ENCODE results near the gene RBM33. TPM values are rescaled to one million over a fixed set of nuclear protein-coding genes. Genes with fewer than 3 reads are reported as not detected.

RBM33 gene
- total and polyA plus RNA-seq, 2 of the 4 experiments (the other 2 are of a cell fraction) = 7.3 to 10.8 TPM

DNA sequence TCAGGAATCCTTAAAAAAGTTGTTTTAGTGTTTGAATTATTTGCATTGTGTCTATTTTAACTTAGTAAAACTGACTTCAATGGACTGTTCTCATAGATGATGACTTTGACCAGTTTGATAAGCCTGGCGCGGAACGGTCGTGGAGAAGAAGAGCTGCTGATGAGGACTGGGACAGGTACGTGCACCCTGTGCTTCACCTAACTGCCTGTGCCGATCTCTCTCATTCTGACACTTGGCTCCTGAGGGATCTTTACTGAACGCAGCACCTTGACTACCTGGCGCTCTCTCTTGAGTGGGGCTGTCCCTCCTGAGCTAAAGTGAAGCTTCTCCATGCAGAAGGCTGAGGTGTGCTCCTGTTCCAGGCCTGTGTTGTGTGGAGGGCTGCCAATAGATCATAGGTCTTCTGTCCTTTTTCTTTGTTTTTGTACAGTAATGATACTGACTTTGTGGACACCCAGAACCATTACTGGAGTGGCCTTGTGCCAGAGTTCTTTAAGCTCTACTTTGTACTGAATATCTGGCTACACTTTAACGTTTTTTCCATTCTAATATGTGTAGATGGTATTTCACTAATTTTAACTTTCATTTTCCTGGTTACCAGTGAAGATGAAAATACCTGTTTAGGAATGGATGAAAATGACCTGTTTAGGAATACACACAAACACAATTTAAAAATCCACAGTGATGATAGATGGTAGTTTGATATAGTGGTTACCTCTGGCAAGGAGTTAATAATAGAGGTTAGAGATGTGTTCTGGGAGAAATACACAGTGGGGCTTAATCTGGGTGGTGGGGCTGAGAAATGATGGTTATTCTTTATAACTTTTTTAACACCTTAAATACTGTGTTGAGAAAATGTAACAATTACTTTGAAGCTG, 20.9 kb downstream of the RBM33 start:
- Histone ChIP-seq H4K8ac (ENCODE audit: low read depth in 2 of 2, low read length in 2 of 2) (no peak overlapping the region), H3K9me1 (ENCODE audit: insufficient read depth, low read length) (peaks cover 26% of the 10 kb centered on the region), H3K14ac (replicated peaks; ENCODE audit: low read depth, low read length) (peak overlapping the region; percentile 39; the same call in 1 of the 2 replicates), H3K23ac (ENCODE audit: low read depth, low read length) (peak overlapping the region; percentile 12; the same call in 1 of the 2 replicates), H3K4me2 (ENCODE audit: low read depth, low read length) (peak overlapping the region; percentile 28; the same call in 1 of the 2 replicates), H4K91ac (ENCODE audit: insufficient read depth, low read depth, low read length) (no peak overlapping the region), H4K5ac (ENCODE audit: low read depth, low read length) (no peak overlapping the region), H3K9ac (ENCODE audit: low read depth, low read length) (no peak overlapping the region), H3K79me1 (ENCODE audit: low read depth in 1 of 2, low read length in 2 of 2) (peaks cover 12 to 65% of the 10 kb centered on the region in 2 experiments), H2BK5ac (ENCODE audit: low read depth, low read length, poor library complexity, severe bottlenecking) (peak overlapping the region; percentile 9), H2AK9ac (replicated peaks; ENCODE audit: low read depth, low read length, poor library complexity) (no peak overlapping the region), H3K4me3 (ENCODE audit: insufficient read depth, low read depth, low read length) (no peak overlapping the region), H3K27ac (ENCODE audit: insufficient read depth, low read length) (0 out of 2 replicates have a peak overlapping the region, but pooled peaks have one; percentile 2), H2AFZ (replicated peaks; ENCODE audit: low read length, poor library complexity) (no peak overlapping the region), H3K27me3 (ENCODE audit: control insufficient read depth, insufficient read depth, low read length) (no peaks in the 10 kb centered on the region), H4K20me1 (ENCODE audit: insufficient read depth, low read length) (peaks cover 79% of the 10 kb centered on the region), H3K18ac (ENCODE audit: low read depth, low read length) (no peak overlapping the region), H2BK15ac (ENCODE audit: low read depth, low read length) (no peak overlapping the region), H2BK120ac (ENCODE audit: low read depth, low read length) (peak overlapping the region; percentile 22; the same call in 1 of the 2 replicates), H3K4ac (ENCODE audit: low read depth, low read length) (peak overlapping the region; percentile 11; the same call in 1 of the 2 replicates), H3K36me3 (ENCODE audit: control insufficient read depth, insufficient read depth, low read length) (peaks cover 3% of the 10 kb centered on the region; the same call in 1 of the 2 replicates), H2AK5ac (ENCODE audit: low read depth, low read length) (peak overlapping the region; percentile 87), H3K56ac (ENCODE audit: extremely low read depth, insufficient read depth, low read length) (no peak overlapping the region), H2BK20ac (ENCODE audit: low read depth, low read length) (no peak overlapping the region; the same call in 1 of the 2 replicates), H3K4me1 (ENCODE audit: control insufficient read depth, insufficient read depth, low read length) (peaks cover 12% of the 10 kb centered on the region), H3K9me3 (ENCODE audit: control insufficient read depth, insufficient read depth, low read length) (no peaks in the 10 kb centered on the region)
- WGBS, 2 experiments (ENCODE audit: extremely low coverage in 2 of 2, insufficient read length in 1 of 2) = 98% methylated on average over 7 of the region's 9 CpGs; no CpG with 5 or more reads in 1 of the 2 experiments
- intact Hi-C loops (cut with micrococcal nuclease) (no loop called here), in situ Hi-C loops (cut with MboI; ENCODE audit: low sequenced_read_pairs) (no loop called here), dilution Hi-C loops (cut with HindIII; ENCODE audit: low sequenced_read_pairs, unreplicated experiment) (no loop called here)
- ChIA-PET POLR2A (ENCODE audit: unreplicated experiment) (no interaction called here), CTCF (interaction anchor here (0.7 to 1.4 kb wide), 2 partner anchors 8 to 51 kb away, joined by 3 to 6 read pairs; no protein-coding TSS in a partner anchor)
- no peak for TF ChIP-seq BHLHE40 (IDR thresholded peaks at IDR 0.05; ENCODE audit: low read depth, low read length)
- TF ChIP-seq MAZ (IDR thresholded peaks at IDR 0.05; ENCODE audit: borderline replicate concordance, low read depth, low read length) = no peak
- TF ChIP-seq SMC3 (IDR thresholded peaks at IDR 0.05; ENCODE audit: low read depth, low read length) = no peak
- no peak for TF ChIP-seq RFX5 (IDR thresholded peaks at IDR 0.05; ENCODE audit: low read depth, low read length)
- TF ChIP-seq POLR2A (IDR thresholded peaks at IDR 0.05; ENCODE audit: low read depth, low read length) = no peak
- no peak for TF ChIP-seq MXI1 (IDR thresholded peaks at IDR 0.05; ENCODE audit: borderline replicate concordance, low read depth, low read length)
- TF ChIP-seq, protein P1, sequence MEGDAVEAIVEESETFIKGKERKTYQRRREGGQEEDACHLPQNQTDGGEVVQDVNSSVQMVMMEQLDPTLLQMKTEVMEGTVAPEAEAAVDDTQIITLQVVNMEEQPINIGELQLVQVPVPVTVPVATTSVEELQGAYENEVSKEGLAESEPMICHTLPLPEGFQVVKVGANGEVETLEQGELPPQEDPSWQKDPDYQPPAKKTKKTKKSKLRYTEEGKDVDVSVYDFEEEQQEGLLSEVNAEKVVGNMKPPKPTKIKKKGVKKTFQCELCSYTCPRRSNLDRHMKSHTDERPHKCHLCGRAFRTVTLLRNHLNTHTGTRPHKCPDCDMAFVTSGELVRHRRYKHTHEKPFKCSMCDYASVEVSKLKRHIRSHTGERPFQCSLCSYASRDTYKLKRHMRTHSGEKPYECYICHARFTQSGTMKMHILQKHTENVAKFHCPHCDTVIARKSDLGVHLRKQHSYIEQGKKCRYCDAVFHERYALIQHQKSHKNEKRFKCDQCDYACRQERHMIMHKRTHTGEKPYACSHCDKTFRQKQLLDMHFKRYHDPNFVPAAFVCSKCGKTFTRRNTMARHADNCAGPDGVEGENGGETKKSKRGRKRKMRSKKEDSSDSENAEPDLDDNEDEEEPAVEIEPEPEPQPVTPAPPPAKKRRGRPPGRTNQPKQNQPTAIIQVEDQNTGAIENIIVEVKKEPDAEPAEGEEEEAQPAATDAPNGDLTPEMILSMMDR (conservative IDR thresholded peaks at IDR 0.05; ENCODE audit: low read depth, low read length) = no peak
- TF ChIP-seq, protein P2, sequence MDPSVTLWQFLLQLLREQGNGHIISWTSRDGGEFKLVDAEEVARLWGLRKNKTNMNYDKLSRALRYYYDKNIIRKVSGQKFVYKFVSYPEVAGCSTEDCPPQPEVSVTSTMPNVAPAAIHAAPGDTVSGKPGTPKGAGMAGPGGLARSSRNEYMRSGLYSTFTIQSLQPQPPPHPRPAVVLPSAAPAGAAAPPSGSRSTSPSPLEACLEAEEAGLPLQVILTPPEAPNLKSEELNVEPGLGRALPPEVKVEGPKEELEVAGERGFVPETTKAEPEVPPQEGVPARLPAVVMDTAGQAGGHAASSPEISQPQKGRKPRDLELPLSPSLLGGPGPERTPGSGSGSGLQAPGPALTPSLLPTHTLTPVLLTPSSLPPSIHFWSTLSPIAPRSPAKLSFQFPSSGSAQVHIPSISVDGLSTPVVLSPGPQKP (IDR thresholded peaks at IDR 0.05; ENCODE audit: borderline replicate concordance, low read depth, low read length) = no peak
- TF ChIP-seq RAD21 (IDR thresholded peaks at IDR 0.05; ENCODE audit: low read length) = no peak
- TF ChIP-seq MAFK (IDR thresholded peaks at IDR 0.05; ENCODE audit: low read depth, low read length) = no peak
- DNase-seq = no peak
- BruUV-seq (replicated peaks) = no TSS peak
- ATAC-seq (ENCODE audit: low read depth) = peak; percentile 5
